PC-9 (cell line): ENCODE measurements around the gene RADIL.

ENCODE experiments used
- CTCF ChIP-seq: fragments of 200-600 bp; sonication (generic); conservative IDR thresholded peaks from 2 replicates; pipeline ENCODE4 v1.6.1; 2017; ENCODE audit warnings: mixed run types, antibody characterized with exemption, mild to moderate bottlenecking, moderate library complexity
- EZH2 ChIP-seq: fragments of 200-600 bp; sonication (generic); IDR thresholded peaks from 2 replicates; pipeline ENCODE4 v1.8.0; 2017; ENCODE audit warnings: antibody characterized with exemption, low read depth

GRCh38 chr7:4774007-4774406 is 109.5 kb downstream of the RADIL start:
- TF ChIP-seq EZH2, result no peak
- TF ChIP-seq CTCF, result no peak
